Neutrophil (primary cell): ENCODE data around the gene SPRY1.

Experiments
- H3K27ac ChIP-seq: fragments of 200-600 bp; sonication (generic); 2 replicates; pipeline ENCODE4 v1.5.1; 2016; ENCODE audit warnings: mild to moderate bottlenecking, moderate library complexity
- H3K27me3 ChIP-seq: fragments of 200-600 bp; sonication (generic); 2 replicates; pipeline ENCODE4 v1.6.0; 2016; ENCODE audit warnings: mild to moderate bottlenecking
- H3K36me3 ChIP-seq: fragments of 200-600 bp; sonication (generic); 2 replicates; pipeline ENCODE4 v1.5.1; 2017
- H3K4me1 ChIP-seq, 2 experiments: fragments of 200-600 bp in 1 of 2; sonication (generic) in 1 of 2; 1 replicate in 1 of 2; 2 replicates in 1 of 2; pipeline versions ENCODE4 v1.5.1 to v1.6.1; 2013 to 2016; ENCODE audit warnings: low read depth in 1 of 2, low read length in 1 of 2, mild to moderate bottlenecking in 1 of 2, moderate library complexity in 1 of 2; ENCODE audit not compliant: control insufficient read depth in 1 of 2, insufficient read depth in 1 of 2
- H3K4me3 ChIP-seq, 2 experiments: fragments of 200-600 bp in 1 of 2; sonication (generic) in 1 of 2; 1 replicate in 1 of 2; 2 replicates in 1 of 2; pipeline ENCODE4 v1.5.1; 2013 to 2016; ENCODE audit warnings: low read depth in 1 of 2, low read length in 1 of 2, mild to moderate bottlenecking in 1 of 2, moderate library complexity in 1 of 2
- H3K9me3 ChIP-seq: fragments of 200-600 bp; sonication (generic); 2 replicates; pipeline ENCODE4 v1.5.1; 2016
- TF ChIP-seq, protein P1 (sequence below): fragments of 200-600 bp; sonication (generic); IDR thresholded peaks from 2 replicates; pipeline ENCODE4 v1.5.1; 2016; ENCODE audit warnings: antibody characterized with exemption

SPRY1 gene

DNA sequence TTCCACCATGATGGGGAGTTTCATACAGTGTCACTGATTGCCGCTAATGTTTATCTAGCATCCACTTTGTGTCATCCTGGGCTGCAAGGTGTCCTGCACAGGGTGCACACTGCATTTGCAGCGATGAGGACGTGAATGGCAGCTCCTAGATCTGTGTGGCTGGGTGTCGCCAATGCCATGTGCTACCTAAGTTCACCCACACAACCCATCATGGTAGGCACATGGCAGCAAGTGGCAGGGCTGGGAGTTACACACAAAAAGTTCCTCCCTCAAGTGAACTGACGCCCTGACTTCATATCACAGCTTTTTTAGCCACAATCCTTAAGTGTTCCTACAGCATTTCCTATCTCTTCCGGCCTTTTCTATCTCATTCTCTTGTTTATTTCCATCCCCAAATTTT is 45.9 kb upstream of the SPRY1 start:
- Histone ChIP-seq H3K36me3 (no peaks in the 10 kb centered on the region), H3K9me3 (no peaks in the 10 kb centered on the region), H3K27ac (no peak overlapping the region), H3K4me3 (no peak overlapping the region), H3K27me3 (no peaks in the 10 kb centered on the region), H3K4me1 (no peaks in the 10 kb centered on the region)
- TF ChIP-seq, protein P1, sequence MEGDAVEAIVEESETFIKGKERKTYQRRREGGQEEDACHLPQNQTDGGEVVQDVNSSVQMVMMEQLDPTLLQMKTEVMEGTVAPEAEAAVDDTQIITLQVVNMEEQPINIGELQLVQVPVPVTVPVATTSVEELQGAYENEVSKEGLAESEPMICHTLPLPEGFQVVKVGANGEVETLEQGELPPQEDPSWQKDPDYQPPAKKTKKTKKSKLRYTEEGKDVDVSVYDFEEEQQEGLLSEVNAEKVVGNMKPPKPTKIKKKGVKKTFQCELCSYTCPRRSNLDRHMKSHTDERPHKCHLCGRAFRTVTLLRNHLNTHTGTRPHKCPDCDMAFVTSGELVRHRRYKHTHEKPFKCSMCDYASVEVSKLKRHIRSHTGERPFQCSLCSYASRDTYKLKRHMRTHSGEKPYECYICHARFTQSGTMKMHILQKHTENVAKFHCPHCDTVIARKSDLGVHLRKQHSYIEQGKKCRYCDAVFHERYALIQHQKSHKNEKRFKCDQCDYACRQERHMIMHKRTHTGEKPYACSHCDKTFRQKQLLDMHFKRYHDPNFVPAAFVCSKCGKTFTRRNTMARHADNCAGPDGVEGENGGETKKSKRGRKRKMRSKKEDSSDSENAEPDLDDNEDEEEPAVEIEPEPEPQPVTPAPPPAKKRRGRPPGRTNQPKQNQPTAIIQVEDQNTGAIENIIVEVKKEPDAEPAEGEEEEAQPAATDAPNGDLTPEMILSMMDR: no peak

DNA sequence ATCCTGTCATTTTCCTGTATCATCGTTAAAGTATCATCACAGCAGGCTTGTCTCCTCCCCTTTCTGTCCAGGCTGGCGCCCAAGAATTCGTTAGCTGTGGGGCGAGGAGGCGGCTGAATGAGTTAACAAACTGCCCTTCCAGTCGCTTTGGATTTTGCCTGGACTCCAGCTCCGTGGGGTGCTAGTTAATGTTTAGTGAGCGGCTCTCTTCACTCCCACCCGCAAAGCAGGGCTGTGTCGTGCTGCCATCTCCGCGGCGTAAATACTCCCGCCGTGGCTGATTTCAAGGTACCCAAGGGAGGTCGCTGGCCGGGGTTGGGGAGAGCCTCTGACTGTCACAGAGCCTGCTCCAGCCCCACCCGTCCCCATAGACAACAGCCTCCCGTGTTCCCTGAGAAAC is 44.9 kb upstream of the SPRY1 start:
- no peaks in the 10 kb centered on the region for H3K27me3 ChIP-seq
- H3K27ac ChIP-seq: no peak overlapping the region
- TF ChIP-seq, protein P1: no peak
- no peaks in the 10 kb centered on the region for H3K36me3 ChIP-seq
- no peaks in the 10 kb centered on the region for H3K4me1 ChIP-seq
- H3K4me3 ChIP-seq: no peak overlapping the region
- no peaks in the 10 kb centered on the region for H3K9me3 ChIP-seq

DNA sequence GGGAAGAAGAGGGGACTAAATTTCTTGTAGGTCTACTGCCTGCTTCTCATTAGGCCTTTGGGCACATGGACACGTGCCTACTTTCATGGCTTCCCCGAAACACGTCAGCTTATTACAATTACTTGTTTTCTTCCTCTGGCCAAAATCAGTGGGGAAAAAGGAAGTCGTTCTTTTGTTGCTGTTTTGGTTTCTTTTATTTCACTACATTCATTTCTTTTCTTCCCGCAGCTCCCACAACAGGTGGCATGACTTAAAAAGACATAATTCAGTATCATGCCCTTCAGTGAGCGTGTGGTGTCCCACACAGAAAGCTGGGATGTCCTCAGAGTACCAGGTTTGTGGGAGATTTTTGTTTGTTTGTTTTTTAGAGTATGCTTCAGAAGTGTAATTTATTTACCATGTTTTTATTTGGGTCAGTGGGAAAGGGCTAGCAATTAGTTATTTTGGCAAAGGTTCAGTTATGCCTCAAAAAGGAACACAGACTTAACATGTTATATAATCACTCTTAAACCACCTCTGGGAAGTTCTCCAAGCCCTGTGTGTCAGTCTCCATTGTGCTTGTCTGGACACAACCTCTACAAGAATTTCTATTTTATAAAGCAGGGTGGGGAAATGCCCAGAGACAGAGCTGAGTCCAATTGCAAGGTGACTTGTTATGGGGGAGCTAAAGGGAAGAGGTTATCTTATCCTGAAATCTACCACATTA is 44.2 kb upstream of the SPRY1 start:
- TF ChIP-seq, protein P1: no peak
- Histone ChIP-seq H3K9me3 (no peaks in the 10 kb centered on the region), H3K27ac (no peak overlapping the region), H3K4me3 (no peak overlapping the region), H3K27me3 (no peaks in the 10 kb centered on the region), H3K36me3 (no peaks in the 10 kb centered on the region), H3K4me1 (no peaks in the 10 kb centered on the region)

DNA sequence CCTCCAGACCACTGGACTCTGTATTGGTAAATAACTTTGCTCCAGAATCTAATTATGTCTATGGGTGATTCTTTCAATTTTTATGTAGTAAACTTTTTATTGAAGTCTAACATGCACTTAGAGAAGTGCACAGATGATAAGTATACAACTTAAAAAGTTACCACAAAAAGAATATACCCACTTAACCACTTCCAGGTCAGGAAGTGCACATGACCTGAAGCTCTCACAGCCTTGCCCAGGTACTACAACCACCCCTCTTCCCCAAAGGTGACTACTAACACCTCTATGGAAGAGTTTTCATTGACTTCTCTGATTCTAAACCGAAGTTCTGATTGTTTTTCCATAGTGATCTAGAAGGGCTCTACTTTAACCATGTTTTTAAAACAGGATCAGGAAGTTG is 43.6 kb upstream of the SPRY1 start:
- no peaks in the 10 kb centered on the region for H3K9me3 ChIP-seq
- no peak overlapping the region for H3K27ac ChIP-seq
- no peaks in the 10 kb centered on the region for H3K4me1 ChIP-seq
- no peaks in the 10 kb centered on the region for H3K27me3 ChIP-seq
- H3K4me3 ChIP-seq: no peak overlapping the region
- TF ChIP-seq, protein P1: no peak
- H3K36me3 ChIP-seq: no peaks in the 10 kb centered on the region

DNA sequence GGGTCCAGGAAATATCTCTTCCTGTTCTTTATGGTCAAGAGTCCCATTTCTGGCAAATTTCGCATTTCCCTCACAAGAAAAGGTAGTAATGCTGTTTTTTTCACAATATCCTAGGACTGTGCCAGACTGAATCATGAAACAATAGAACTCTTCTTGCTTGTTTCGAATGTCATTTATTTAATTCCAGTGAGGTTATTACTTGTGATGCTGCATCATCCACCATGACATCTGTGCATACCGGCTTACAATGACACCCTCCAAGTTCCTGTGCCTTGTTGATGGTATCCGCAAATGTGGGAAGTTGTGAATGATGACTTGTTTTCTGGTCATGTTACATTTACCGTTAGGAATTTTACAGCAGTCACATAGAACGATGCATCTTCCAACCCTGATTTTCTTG is 42.9 kb upstream of the SPRY1 start:
- Histone ChIP-seq H3K36me3 (no peaks in the 10 kb centered on the region), H3K4me1 (no peaks in the 10 kb centered on the region), H3K4me3 (no peak overlapping the region), H3K27me3 (no peaks in the 10 kb centered on the region), H3K9me3 (no peaks in the 10 kb centered on the region), H3K27ac (no peak overlapping the region)
- TF ChIP-seq, protein P1: no peak
